Fibroblast of skin of left biceps (primary cell): ENCODE results near the gene RTCB.

ENCODE experiments used
- DNase-seq, 2 experiments: peaks; one replicate each; pipeline ENCODE4 v3.0.0-alpha.2; 2013; ENCODE audit warnings: low read depth in 2 of 2

The RTCB gene

GRCh38 chr22:32411829-32412592, at the start of gene RTCB:
TSS of gene RTCB (minus strand) at chr22:32412247. CDS start at chr22:32412156, 91 bp downstream.
- DNase-seq, result peak; percentile 88 to 89

DNA sequence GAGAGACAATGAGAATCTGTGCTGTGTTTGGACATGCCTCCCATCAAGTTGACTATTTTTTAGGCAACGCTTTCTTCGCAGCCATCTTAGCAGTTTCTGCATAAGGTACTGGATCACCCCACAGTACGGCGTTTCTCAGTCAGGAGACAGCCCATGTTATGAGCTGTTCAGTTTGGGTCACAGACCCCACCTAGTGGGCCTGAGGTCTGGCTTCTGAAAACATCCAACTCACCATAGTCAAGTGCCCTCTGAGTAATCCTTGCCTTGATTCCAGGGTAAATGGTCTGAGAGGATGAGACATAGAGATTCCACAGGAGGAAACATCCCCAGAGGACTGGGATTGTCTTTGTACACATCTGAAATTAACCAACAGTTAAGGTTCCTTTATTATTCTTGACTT, 45.0 kb upstream of the RTCB start:
- DNase-seq, result no peak

DNA sequence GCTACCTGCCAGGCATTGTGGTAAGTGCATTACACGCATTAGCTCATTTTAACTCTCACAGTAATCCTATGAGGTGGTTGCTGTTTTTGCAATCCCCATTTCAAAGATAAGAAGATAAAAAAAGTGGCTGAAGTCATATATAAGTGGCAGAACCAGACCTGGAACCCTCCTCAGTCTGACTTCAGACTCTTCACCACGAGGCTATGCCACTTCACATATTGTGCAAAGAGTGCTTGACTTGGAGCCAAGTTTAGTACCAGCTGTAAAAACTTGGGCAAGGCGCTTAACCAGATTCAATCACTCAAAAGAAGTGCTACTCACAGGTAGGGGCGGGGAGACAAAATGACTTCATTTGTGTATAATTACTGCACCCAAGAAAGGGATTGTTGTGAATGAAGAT, 36.9 kb upstream of the RTCB start:
- DNase-seq, result no peak

GRCh38 chr22:32446321-32446720, 34.3 kb upstream of the RTCB start:
- DNase-seq, result no peak

DNA sequence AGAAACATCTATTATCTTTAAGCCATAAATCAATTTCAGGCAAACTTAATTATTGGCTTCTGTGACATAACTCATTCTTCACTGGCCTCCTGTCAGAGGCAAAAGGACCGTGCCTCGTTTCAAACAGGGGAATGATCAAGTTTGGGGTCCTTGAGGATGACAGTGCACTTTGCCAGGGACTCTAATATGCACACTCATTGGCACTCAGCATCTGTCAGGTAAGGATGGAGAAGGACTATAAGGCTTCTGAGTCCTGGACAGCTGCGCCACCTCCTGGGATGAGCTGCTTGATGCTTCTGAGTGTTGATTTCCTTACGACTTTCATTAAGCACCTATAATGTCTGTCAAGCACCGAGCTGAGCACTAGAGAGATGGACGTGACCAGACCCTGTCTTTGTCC, 32.0 kb upstream of the RTCB start:
- DNase-seq, result no peak

DNA sequence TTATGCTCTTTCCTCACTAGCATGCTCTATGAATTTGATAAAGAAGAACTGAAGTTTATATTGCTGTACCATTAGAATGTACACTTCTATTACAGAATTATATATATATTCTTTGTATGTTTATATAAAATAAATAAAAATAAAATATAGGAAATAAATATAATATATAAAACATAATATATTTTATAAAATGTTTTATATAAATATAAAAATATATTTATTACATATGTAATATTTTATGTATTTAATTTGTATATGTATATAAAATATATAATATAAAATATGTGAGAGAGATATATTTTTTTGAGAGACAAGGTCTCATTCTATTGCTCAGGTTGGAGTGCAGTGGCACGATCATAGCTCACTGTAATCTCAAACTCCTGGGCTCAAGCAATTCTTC, 18.3 kb upstream of the RTCB start:
- no peak for DNase-seq

DNA sequence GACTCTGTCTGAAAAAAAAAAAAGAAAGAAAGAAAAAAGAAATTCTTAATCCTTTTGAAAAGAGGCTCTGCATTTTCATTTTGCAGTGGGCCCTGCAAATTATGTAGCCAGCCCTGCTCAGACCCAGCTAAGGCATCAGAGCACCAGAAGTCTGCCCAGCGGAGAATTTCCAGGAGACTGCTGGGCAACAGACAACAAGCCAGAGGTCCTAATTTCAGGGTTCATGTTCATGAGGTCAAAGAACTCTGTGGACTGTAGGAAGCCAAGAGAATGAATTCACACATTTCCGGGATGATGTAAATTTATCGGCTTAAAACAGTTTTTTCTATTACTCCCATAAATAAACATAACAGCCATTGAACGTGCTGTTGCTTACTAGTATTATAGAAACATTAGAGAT, 14.8 kb upstream of the RTCB start:
- DNase-seq, result no peak

- DNase-seq, result no peak
Observed at GRCh38 chr22:32423664-32424063, 11.6 kb upstream of the RTCB start.

- DNase-seq, result no peak
Observed at GRCh38 chr22:32422062-32422461, 10.0 kb upstream of the RTCB start.

DNA sequence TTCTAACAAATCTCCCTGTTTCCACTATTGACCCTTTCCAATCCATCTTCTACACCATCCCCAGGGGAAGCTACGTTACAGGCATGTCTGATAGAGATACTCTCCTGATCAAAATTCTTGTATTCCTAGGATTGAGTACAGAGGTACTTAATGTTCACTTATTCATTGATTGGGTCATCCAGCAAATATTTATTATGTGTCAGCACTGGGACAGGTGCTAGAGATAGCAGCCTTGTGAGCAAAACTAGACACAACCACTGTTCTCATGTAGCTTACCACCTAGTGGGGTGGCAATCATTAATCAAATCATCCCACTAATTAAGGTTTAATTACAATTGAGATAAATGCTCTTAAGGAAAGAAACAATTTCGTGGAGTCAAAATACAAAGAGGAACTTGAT, 9.4 kb upstream of the RTCB start:
- no peak for DNase-seq

GRCh38 chr22:32417906-32418305, 5.9 kb upstream of the RTCB start:
- DNase-seq, result no peak

DNA sequence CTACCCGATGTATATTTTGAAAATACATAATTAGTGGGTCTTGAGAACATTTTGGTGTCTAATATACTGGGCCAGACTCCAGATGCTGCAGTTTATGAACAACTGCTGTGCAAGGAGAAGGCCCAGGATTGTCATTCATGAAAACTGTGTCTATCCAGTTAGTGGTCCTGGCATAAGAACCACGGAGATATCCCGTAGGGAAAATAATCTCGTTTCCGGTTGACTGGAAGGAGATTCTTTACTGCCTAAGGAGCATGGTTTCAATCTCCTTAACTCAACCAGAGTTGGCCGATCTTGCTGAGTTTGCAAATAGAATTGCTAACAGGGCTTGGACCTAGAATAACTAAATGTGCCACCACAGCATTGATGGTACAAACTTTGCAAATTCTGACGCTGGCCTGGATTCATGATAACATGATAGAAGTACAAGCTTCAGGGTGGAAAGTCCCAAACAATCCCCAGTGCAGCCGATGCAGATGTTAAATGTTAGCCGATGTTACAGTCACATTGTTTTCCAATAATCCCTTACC, 4.6 kb upstream of the RTCB start:
- no peak for DNase-seq

DNA sequence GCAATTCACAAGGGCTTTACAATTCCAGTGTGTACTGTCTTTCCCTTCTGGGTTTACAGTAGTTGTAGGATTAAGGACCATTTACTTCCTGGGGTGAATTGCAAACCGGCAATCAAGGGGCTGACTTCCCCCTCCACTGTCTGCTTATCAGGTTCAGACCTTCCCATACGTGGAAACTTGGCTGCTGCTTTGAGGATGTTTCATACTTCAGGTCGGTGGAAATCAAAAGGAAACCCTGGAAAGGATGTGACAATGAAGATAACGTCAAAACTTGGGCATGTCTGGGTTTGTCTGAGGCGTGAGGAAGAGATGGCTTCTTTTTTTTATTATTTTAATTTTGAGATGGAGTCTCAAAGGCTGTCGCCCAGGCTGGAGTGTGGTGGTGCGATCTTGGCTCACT, 2.1 kb upstream of the RTCB start:
- DNase-seq, result no peak

DNA sequence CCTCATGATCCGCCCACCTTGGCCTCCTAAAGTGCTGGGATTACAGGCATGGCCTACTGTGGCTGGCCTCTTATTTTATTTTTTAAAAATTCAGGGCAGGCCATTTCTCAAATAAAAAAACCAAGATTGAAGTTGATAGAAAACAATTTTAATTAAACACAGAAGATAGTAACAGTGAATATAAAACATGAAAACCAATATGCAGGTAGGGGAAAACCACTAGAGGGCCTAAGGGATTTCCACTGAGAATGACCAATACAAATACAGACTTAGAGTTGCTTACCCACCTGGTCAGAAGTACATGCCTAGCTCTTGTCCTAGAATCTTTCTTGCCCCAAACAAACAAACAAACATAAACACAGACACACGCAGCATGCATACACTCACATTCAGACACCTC, 1.7 kb upstream of the RTCB start:
- DNase-seq, result no peak

- no peak for DNase-seq
Observed at GRCh38 chr22:32411402-32411801, 645 bp downstream of the RTCB start.

- no peak for DNase-seq
Observed at GRCh38 chr22:32410459-32410858, 1.6 kb downstream of the RTCB start.

- DNase-seq, result no peak
Observed at GRCh38 chr22:32409977-32410376, 2.1 kb downstream of the RTCB start.

DNA sequence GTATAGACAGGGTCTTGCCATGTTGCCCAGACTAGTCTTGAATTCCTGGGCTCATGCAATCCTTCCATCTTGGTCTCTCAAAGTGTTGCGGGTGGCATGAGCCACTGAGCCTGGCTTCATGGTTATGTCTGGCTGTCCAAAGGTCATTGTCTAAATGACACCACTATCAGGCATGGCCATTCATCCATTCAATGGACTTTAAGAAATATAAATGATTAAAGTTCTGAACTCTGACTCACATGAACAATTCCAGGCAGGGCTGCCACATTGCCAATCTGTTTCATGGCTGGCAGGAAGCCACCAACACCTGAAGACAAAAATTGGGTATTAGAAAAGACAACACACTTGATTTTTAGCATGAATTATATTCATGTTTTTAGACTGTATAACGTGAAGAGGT, 4.1 kb downstream of the RTCB start:
- no peak for DNase-seq

DNA sequence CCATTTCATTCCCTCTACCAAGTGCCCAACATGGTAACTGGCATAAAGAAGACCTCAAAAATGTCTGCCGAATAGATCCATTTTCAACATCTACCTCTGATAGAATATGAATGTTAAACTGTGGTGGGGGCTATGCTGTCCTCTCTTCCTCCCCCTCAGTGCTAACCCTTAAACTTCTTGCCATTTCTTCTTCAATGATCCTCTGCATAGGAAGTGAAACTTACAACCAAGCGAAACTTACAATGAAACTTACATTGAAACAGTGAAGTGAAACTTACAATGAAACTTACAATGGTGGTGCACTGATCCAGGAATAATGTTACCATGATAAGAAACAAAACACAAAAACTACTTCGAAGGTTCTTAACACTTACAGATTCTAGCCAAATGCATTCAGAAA, 4.7 kb downstream of the RTCB start:
- no peak for DNase-seq

GRCh38 chr22:32404021-32404420, 8.0 kb downstream of the RTCB start:
- DNase-seq, result no peak

DNA sequence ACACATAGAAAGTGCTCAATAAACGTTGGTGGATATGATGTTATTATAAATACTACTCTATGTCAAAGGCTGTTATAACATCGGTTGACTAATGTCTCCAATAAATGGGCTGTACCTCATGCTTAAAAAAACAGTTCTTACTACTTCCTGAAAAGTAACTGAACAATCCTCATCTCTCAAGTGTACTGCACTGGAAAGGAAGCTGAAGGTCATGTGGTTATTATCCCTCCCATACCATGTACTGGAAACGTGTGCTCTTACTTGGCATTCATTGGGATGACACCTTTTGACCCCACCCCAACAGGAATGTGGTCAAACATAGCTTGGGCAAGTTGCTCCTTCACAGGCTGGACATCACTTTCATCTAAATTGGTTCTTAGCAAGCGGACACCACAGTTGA, 10.6 kb downstream of the RTCB start:
- DNase-seq, result no peak

- DNase-seq, result no peak
Observed at GRCh38 chr22:32396746-32397145, 15.3 kb downstream of the RTCB start.

GRCh38 chr22:32396255-32396654, 15.8 kb downstream of the RTCB start:
- DNase-seq, result no peak

GRCh38 chr22:32395107-32395506, 16.9 kb downstream of the RTCB start:
- no peak for DNase-seq
